NK-92 treated with Interleukin-12 subunit alpha and Interleukin-12 subunit beta, amount 100 ng/mL, for 24 hours (cell line): ENCODE data around the gene MEIOB.
A peak's percentile ranks its signal among the peaks of the same experiment; 100 is the strongest.

Experiments used
- DNase-seq: peaks from one replicate; lab custom pipeline; 2025; lab: John Stamatoyannopoulos, UW

The MEIOB gene

GRCh38 chr16:1830213-1830612 is 41.8 kb downstream of the MEIOB start:
- no peak for DNase-seq

DNA sequence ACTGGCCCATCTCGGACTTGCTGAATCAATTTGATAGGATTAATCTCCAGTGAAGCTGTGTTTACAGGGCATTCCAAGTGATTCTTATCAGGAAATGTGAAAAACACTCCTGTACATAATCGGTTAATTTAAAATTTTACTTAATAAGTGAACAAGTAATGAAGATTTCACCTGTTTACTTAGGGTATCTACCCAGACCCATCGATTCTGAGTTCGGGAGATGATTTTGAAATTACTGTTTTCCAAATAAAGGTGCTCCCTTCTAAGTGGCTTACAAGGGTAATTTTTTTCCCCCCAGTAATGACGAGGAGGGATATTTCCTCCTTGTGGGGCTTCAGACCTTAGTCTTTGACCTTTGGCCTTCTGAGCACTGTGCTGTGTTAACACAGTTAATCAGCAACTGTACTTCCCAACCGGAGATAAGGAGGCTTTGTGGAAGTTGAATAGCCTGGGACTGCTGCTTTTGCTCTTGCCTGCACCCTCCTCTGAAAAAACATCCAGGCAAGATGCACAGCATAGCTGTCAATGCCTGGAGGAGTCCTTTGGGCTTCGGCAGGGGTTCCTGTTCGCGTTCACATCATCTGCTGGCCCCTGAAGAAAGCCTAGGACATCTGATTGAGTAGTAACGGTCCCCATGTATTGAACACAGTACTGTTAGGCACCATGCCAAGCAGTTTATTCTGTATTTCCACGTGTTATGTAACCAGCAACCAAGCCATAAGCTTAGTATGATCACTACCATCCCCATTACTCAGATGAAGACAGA is 43.1 kb downstream of the MEIOB start:
- no peak for DNase-seq

- DNase-seq = peak; percentile 82
These were observed 45.0 kb downstream of the MEIOB start, which contains the start of the genes FAHD1 and HAGH for GRCh38 chr16:1826691-1827573. FAHD1 (plus strand) TSS chr16:1827206; CDS start chr16:1827239, 33 bp downstream. HAGH (minus strand) TSS chr16:1826825; CDS start chr16:1826787, 38 bp downstream.

- no peak for DNase-seq
These were observed 45.9 kb downstream of the MEIOB start for GRCh38 chr16:1825864-1826690.

- DNase-seq = no peak
These were observed 46.5 kb downstream of the MEIOB start for GRCh38 chr16:1825381-1825863.

DNA sequence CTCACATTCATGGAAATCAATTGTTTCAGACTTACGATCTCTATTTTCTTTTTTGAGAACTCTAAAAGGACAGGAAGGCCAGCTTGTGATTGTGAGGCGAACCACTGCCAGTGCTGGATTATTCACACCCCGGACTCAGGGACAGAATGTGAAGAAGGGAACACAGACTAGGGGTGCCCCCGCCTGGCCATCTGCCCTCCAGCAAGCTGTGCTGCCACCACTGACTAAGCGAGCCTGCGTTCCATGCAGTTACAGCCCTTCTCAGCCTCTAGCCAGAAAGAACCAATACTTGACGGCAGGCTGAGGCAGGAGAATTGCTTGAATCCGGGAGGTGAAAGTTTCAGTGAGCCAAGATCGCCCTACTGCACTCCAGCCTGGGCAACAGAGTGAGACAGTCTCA is 48.1 kb downstream of the MEIOB start:
- DNase-seq = no peak

- DNase-seq = no peak
These were observed 49.2 kb downstream of the MEIOB start for GRCh38 chr16:1822801-1823200.

- DNase-seq = no peak
These were observed 49.9 kb downstream of the MEIOB start for GRCh38 chr16:1821861-1822611.

DNA sequence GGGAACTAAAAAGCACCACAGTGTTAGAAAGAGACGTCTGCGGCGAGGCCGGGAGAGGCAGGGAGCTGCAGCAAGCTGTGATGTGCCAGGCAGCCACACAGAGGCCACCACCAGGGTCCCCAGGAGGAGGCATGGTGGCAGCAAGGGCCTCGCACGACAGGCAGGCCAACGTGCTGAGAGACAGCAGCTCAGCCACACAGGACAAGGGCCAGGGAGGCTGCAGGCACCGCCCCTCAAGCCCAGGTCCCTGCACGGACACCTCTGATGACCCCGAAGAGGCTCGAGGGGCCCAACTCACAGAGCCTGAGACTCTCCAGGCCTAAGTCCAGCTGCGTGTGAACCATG is 51.0 kb downstream of the MEIOB start:
- no peak for DNase-seq

GRCh38 chr16:1820096-1820945 is 51.6 kb downstream of the MEIOB start:
- no peak for DNase-seq

GRCh38 chr16:1819611-1820010 is 52.4 kb downstream of the MEIOB start:
- no peak for DNase-seq

GRCh38 chr16:1818873-1819525 is 53.0 kb downstream of the MEIOB start:
- no peak for DNase-seq

DNA sequence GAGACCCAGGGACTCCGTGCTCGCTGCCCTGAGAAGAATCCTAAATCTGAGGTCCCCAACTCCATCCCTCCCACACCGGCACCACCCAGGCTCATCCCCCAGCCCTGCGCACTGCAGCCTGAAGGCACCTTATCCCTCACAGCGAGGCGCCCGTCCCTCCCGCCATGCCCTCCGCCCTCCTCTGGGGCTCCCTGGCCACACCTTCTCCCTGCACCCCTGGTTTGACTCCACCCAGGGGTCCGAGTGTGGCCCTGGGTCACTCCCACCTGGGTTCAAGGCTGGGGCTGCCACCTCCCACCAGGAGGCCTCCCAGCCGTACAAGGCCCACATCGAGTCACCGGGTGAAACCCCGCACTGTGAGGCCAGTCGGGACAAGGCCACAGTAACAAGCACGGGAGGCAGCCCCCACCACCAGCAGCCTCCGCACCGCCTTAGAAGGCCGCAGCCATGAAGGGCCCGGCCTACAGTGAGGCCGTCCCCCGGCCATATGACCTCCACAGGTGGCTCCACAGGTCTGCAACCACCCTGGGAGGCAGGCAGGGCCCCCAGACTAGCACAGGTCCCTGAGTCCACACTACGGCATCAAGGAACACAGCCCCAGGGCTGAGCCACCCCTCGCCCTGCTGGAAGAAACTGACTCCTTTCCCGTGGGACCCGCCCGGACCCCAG is 53.6 kb downstream of the MEIOB start:
- no peak for DNase-seq

DNA sequence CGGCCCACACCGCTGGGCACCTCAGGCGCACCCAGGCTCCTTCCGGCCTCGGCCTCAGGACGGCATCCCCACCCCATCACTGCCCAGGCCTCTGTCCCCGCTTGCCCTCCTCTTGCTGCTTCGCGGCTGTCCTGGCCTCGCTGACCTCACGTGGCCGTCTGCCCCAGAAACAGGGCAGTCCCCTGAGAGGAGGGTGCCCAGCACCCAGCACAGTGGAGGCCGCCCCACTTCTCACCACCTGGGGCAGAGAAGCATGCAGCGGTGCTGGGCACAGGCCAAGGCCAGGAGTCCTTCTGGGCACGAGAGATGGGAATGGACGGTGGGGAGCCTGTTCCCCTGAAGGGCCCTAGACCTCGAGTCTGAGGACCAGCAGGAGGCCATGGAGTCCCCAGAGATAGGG is 54.2 kb downstream of the MEIOB start:
- no peak for DNase-seq

DNA sequence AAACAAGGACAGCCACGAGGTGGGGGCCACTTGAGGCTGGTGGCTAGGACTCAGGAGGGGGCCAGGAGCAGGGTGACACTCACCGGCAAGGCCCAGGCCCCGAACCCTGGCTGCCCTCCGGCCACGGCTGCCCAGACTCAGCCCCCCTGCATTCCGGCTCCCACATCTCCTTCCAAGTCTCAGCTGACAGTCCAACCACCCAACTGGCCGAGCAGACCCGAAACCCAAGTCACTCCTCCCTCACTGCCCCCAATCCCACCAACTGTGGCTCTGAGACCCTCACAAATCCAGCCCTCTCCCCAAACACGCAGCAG is 54.7 kb downstream of the MEIOB start:
- no peak for DNase-seq

- DNase-seq = no peak
These were observed 55.3 kb downstream of the MEIOB start for GRCh38 chr16:1816396-1817275.

GRCh38 chr16:1815461-1815860 is 56.5 kb downstream of the MEIOB start:
- DNase-seq = no peak

GRCh38 chr16:1812732-1813163 is 59.2 kb downstream of the MEIOB start:
- no peak for DNase-seq
